Aorta (tissue), 5 donors: Measurements from ENCODE around the gene TBX15. TPM values are rescaled to one million over a fixed set of nuclear protein-coding genes. Genes with fewer than 3 reads are reported as not detected.

ENCODE experiments used
- ATAC-seq: fragments of 200-7000 bp; cut with Tn5 transposase; one replicate; pipeline ENCODE4 v1.9.1; 2022; ENCODE audit warnings: moderate library complexity; ENCODE audit not compliant: low FRiP score
- DNase-seq, 2 donors: peaks; one replicate each; pipeline ENCODE4 v3.0.0-alpha.2; 2020
- H3K27ac ChIP-seq, 2 donors: one replicate each; pipeline ENCODE4 v1.5.1; 2013; ENCODE audit warnings: low read length in 2 of 2, mild to moderate bottlenecking in 2 of 2, moderate library complexity in 2 of 2, control low read depth in 1 of 2, inconsistent platforms in 1 of 2, low read depth in 1 of 2
- H3K27me3 ChIP-seq, 2 donors: one replicate each; pipeline ENCODE4 v1.6.1; 2013; ENCODE audit warnings: control low read depth in 1 of 2, low read length in 1 of 2, mild to moderate bottlenecking in 1 of 2, moderate library complexity in 1 of 2; ENCODE audit not compliant: insufficient read depth in 2 of 2, control insufficient read depth in 1 of 2
- H3K36me3 ChIP-seq, 2 donors: one replicate each; pipeline ENCODE4 v1.6.1; 2013; ENCODE audit warnings: control low read depth in 1 of 2, low read length in 1 of 2, mild to moderate bottlenecking in 1 of 2; ENCODE audit not compliant: insufficient read depth in 2 of 2, control insufficient read depth in 1 of 2
- H3K4me1 ChIP-seq, 2 donors: one replicate each; pipeline ENCODE4 v1.6.1; 2013; ENCODE audit warnings: low read length in 2 of 2, control low read depth in 1 of 2, mild to moderate bottlenecking in 1 of 2, moderate library complexity in 1 of 2; ENCODE audit not compliant: insufficient read depth in 2 of 2, control insufficient read depth in 1 of 2
- H3K4me3 ChIP-seq, 2 donors: one replicate each; pipeline ENCODE4 v1.5.1; 2013; ENCODE audit warnings: low read length in 2 of 2, control low read depth in 1 of 2, mild to moderate bottlenecking in 1 of 2
- H3K9me3 ChIP-seq: one replicate; pipeline ENCODE4 v1.6.1; 2013; ENCODE audit warnings: mild to moderate bottlenecking, low read length; ENCODE audit not compliant: control insufficient read depth
- WGBS, 2 donors: extraction: QIAGEN DNeasy Blood & Tissue Kit; methylation state at CpG; one replicate each; pipeline ENCODE4 v1.1.7; 2013; 5-methylcytosine and 5-hydroxymethylcytosine counted together
- intact Hi-C, 2 donors: fragments of 100-400 bp; cut with DNase I; formaldehyde crosslinking; loops; one replicate each; pipeline versions ENCODE4 v1.14.2 to v1.15.0; 2022
- polyA plus RNA-seq, 2 donors: library from polyadenylated mRNA; stranded (reverse); fragments of 200-250 nt; gene quantifications; one replicate each; pipeline ENCODE4 v1.2.3, GENCODE V29; 2013
- total RNA-seq, 2 donors: library from RNA; stranded (reverse); fragmentation: NEBNext Ultra II Directional; extraction: Animal tissue kit (Norgen Biotek cat#: 25700); gene quantifications; one replicate each; pipeline ENCODE4 v1.2.1, GENCODE V29; 2021
- donor health status: healthy with polysubstance abuse.
- donor health status: Bipolar disorder and iron deficiency.
- donor health status: DM: no; HTN: no; CAD: no.
- donor health status: DM: no; HTN: no; CAD: no.
- donor health status: DM: yes; HTN: yes; CAD: no.

Gene TBX15
- total and polyA plus RNA-seq, 4 donors: 1.6 to 3.1 (median 2.3) TPM

- no peaks in the 10 kb centered on the region for H3K36me3 ChIP-seq
- ATAC-seq (no peak), DNase-seq (no peak)
- no peaks in the 10 kb centered on the region for H3K9me3 ChIP-seq
- H3K4me3 ChIP-seq: no peak overlapping the region
- H3K4me1 ChIP-seq: no peaks in the 10 kb centered on the region
- no peak overlapping the region for H3K27ac ChIP-seq
- H3K27me3 ChIP-seq: no peaks in the 10 kb centered on the region
- intact Hi-C loops: no loop called here
- WGBS, 2 donors: 51 to 57% methylated on average over 3 of the region's 3 CpGs
Observed at GRCh38 chr1:118995312-118996016, 7.3 kb upstream of the TBX15 start.

- H3K27me3 ChIP-seq: peaks cover 0 to 2% of the 10 kb centered on the region in 2 donors
- DNase-seq: no peak
- H3K27ac ChIP-seq: no peak overlapping the region
- no peak overlapping the region for H3K4me3 ChIP-seq
- no peaks in the 10 kb centered on the region for H3K36me3 ChIP-seq
- intact Hi-C loops: no loop called here
- 33 to 37% methylated on average over 9 of the region's 9 CpGs for WGBS, 2 donors
- no peak for ATAC-seq
- H3K9me3 ChIP-seq: no peaks in the 10 kb centered on the region
- H3K4me1 ChIP-seq: no peaks in the 10 kb centered on the region
Observed at GRCh38 chr1:118993700-118994026, 5.5 kb upstream of the TBX15 start.

GRCh38 chr1:118992868-118993699, 4.9 kb upstream of the TBX15 start:
- intact Hi-C loops: no loop called here
- Histone ChIP-seq H3K36me3 (no peaks in the 10 kb centered on the region), H3K27me3 (peaks cover 0 to 2% of the 10 kb centered on the region in 2 donors), H3K9me3 (no peaks in the 10 kb centered on the region), H3K4me3 (no peak overlapping the region), H3K4me1 (no peaks in the 10 kb centered on the region), H3K27ac (no peak overlapping the region)
- ATAC-seq (no peak), DNase-seq (no peak)
- WGBS, 2 donors: 9 to 15% methylated on average over 53 of the region's 53 CpGs

DNA sequence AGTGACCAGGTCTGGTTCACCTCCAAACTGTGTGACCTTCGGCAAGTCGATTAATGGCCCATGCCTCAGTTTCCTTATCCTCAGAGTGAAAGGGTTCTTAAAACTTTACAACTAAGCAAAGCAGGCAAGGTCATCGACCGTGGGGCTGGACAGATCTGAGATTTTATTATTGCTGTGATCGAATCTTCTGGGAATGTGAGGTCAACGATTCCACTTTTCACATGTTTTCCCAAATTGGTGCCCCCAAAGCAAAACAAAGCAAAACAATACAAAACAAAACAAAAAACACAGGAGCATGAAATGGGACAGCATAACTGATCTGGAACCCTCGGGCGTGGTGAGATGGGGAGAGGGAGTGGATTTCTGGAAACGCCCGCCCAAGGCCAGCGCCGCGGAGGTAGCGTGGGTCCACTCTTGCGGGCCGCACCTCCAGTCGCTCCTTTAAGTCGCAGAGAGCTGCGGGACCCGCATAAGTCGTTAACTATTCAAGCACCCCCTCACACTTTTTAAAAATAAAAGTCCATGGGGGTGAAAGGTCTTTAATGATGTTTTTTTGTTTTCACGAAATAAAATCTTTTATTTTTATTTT, 4.2 kb upstream of the TBX15 start:
- intact Hi-C loops: no loop called here
- Histone ChIP-seq H3K4me3 (no peak overlapping the region), H3K9me3 (no peaks in the 10 kb centered on the region), H3K27me3 (peaks cover 0 to 2% of the 10 kb centered on the region in 2 donors), H3K36me3 (no peaks in the 10 kb centered on the region), H3K4me1 (no peaks in the 10 kb centered on the region), H3K27ac (no peak overlapping the region)
- no peak for DNase-seq
- no peak for ATAC-seq
- 28 to 31% methylated on average over 22 of the region's 22 CpGs for WGBS, 2 donors

DNA sequence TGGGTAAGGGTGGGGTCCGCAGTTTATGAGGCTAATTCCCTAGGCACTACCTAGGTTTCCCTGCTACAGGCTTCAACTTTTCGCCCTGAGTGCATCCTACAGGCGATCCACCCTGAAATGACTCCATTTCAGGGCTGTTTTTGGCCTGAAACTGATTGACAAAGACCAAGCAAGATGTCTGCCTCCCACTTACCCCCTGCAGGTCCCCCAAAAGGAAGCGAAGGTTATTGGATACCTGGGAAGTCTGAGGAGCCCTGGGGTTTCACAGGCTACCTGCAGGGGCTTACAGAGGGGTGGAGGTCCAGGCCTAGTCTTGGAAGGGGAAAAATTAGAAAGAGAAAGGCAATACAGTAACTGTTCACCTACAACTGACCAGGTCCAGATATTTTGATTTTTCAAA, 3.3 kb upstream of the TBX15 start:
- H3K27ac ChIP-seq: no peak overlapping the region

GRCh38 chr1:118990513-118991152, 2.5 kb upstream of the TBX15 start:
- Histone ChIP-seq H3K27ac (no peak overlapping the region), H3K4me3 (no peak overlapping the region), H3K27me3 (peaks cover 0 to 2% of the 10 kb centered on the region in 2 donors), H3K36me3 (no peaks in the 10 kb centered on the region), H3K9me3 (no peaks in the 10 kb centered on the region), H3K4me1 (no peaks in the 10 kb centered on the region)
- WGBS, 2 donors: 71 to 84% methylated on average over 8 of the region's 8 CpGs
- intact Hi-C loops: no loop called here
- no peak for ATAC-seq
- DNase-seq: no peak

More for the DNA sequence above, 3.3 kb upstream of the TBX15 start:
- 47 to 61% methylated on average over 4 of the region's 4 CpGs for WGBS, 2 donors
- intact Hi-C loops: no loop called here
- no peaks in the 10 kb centered on the region for H3K9me3 ChIP-seq
- DNase-seq: no peak
- H3K36me3 ChIP-seq: no peaks in the 10 kb centered on the region
- ATAC-seq: no peak
- no peaks in the 10 kb centered on the region for H3K4me1 ChIP-seq
- H3K4me3 ChIP-seq: no peak overlapping the region
- peaks cover 0 to 2% of the 10 kb centered on the region in 2 donors for H3K27me3 ChIP-seq

GRCh38 chr1:118989878-118990378, 1.8 kb upstream of the TBX15 start:
- intact Hi-C loops: no loop called here
- peaks cover 0 to 6% of the 10 kb centered on the region in 2 donors for H3K27me3 ChIP-seq
- H3K36me3 ChIP-seq: no peaks in the 10 kb centered on the region

DNA sequence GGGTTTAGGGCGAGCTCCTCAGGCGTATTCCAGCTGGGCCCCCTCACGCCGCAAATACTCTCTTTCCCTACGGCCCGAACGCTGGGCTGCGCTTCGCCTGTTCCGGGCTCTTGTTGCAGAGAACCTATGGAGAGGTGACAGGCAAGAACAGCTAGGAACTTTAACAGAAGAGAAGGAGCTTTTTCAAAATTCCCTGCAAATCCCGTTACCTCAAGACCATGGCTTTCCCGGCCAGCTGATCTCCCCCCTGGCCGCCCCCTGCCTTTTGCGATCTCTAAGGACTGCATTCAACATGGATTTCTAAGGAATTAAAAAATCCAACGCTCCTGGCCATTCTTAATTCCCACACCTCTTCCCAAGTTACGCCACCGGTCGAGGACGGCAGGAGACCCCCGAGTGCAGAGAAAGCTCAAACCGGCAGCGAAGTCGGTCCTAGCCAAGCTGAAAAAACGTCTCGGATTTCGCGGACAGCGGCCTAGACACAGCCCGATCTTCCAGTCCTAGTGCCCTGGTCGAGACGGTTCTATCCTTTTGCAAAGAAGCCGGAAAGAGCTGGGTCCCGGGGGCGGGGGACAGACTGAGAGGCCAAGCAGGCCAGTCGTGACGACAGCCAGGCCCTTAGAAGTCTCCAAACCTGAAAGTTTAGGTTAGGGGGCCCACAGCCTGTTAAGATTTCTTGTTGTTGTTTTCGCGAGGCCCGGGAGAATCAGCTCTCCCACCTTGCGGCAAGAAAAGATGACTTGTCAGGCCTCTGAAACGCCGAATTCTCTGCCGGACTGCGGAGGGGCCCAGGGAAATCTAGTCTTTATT, 1.1 kb upstream of the TBX15 start:
- Histone ChIP-seq H3K27me3 (peaks cover 0 to 6% of the 10 kb centered on the region in 2 donors), H3K4me3 (no peak overlapping the region), H3K9me3 (no peaks in the 10 kb centered on the region), H3K4me1 (no peaks in the 10 kb centered on the region), H3K36me3 (no peaks in the 10 kb centered on the region), H3K27ac (no peak overlapping the region)
- WGBS, 2 donors: 37 to 48% methylated on average over 44 of the region's 44 CpGs
- intact Hi-C loops: no loop called here
- DNase-seq (no peak), ATAC-seq (no peak)

More at GRCh38 chr1:118989878-118990378, 1.8 kb upstream of the TBX15 start:
- WGBS, 2 donors: 60 to 61% methylated on average over 22 of the region's 22 CpGs
- ATAC-seq (no peak), DNase-seq (no peak)
- Histone ChIP-seq H3K4me1 (no peaks in the 10 kb centered on the region), H3K9me3 (no peaks in the 10 kb centered on the region), H3K27ac (no peak overlapping the region), H3K4me3 (no peak overlapping the region)
